HEK293T (cell line): Measurements from ENCODE around the gene UBA1.

Source experiments
- BHLHE40 ChIP-seq: fragments of 450-650 bp; IDR thresholded peaks from 2 replicates; pipeline ENCODE4 v1.6.1; 2016; ENCODE audit warnings: mild to moderate bottlenecking, moderate library complexity, borderline replicate concordance
- FOXM1 ChIP-seq: fragments of 450-650 bp; IDR thresholded peaks from 2 replicates; pipeline ENCODE4 v1.6.1; 2017; ENCODE audit warnings: mild to moderate bottlenecking, borderline replicate concordance
- HDGF ChIP-seq: fragments of 450-650 bp; IDR thresholded peaks from 2 replicates; pipeline ENCODE4 v1.6.1; 2017; ENCODE audit warnings: antibody characterized with exemption, borderline replicate concordance
- LEF1 ChIP-seq: fragments of 450-650 bp; IDR thresholded peaks from 2 replicates; pipeline ENCODE4 v1.6.1; 2017; ENCODE audit warnings: mild to moderate bottlenecking, borderline replicate concordance
- SP1 ChIP-seq: fragments of 450-650 bp; IDR thresholded peaks from 2 replicates; pipeline ENCODE4 v1.6.1; 2017

DNA sequence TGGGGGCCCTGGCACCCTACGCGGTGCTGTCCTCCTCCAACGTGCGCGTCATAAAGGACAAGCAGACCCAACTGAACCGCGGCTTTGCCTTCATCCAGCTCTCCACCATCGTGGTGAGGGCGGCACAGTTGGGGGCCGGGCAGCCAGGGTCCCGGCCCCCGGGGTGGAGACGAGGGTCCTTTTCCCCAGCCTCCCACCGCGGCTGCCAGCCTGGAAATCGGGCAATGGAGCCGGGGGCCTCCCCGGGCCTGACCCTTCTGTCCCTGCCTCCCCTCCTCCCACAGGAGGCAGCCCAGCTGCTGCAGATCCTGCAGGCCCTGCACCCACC lies 13.7 kb upstream of the UBA1 start:
- TF ChIP-seq LEF1 = no peak
- TF ChIP-seq FOXM1 = no peak
- no peak for TF ChIP-seq SP1
- TF ChIP-seq BHLHE40 = no peak
- TF ChIP-seq HDGF = no peak
